HFFc6 (cell line): ENCODE results near the gene LRRN2. TPM values are rescaled to one million over a fixed set of nuclear protein-coding genes. Genes with fewer than 3 reads are reported as not detected.
A peak's percentile ranks its signal among the peaks of the same experiment; 100 is the strongest.

ENCODE experiments used
- DNase-seq: peaks from one replicate; pipeline ENCODE4 v3.0.0-alpha.2; 2018
- H3K27ac Mint-ChIP-seq: 2 replicates; pipeline ENCODE4 v1.8.0; 2020; ENCODE audit warnings: mild to moderate bottlenecking, mixed read lengths
- H3K27me3 Mint-ChIP-seq: 2 replicates; pipeline ENCODE4 v1.8.0; 2021; ENCODE audit warnings: mild to moderate bottlenecking, moderate library complexity, mixed read lengths; ENCODE audit not compliant: insufficient read depth
- H3K36me3 Mint-ChIP-seq: 2 replicates; pipeline ENCODE4 v1.8.0; 2021; ENCODE audit warnings: low read depth, mixed read lengths
- H3K4me1 Mint-ChIP-seq: 2 replicates; pipeline ENCODE4 v1.8.0; 2020; ENCODE audit warnings: low read depth, mixed read lengths
- H3K4me3 Mint-ChIP-seq: 2 replicates; pipeline ENCODE4 v1.8.0; 2020; ENCODE audit warnings: mild to moderate bottlenecking, moderate library complexity, mixed read lengths
- H3K9me3 Mint-ChIP-seq: 2 replicates; pipeline ENCODE4 v1.8.0; 2020; ENCODE audit warnings: mild to moderate bottlenecking, mixed read lengths
- CTCF ChIP-seq: fragments of 200-600 bp; sonication (generic); IDR thresholded peaks from 2 replicates; pipeline ENCODE4 v1.5.0; 2021; ENCODE audit warnings: antibody characterized with exemption, mild to moderate bottlenecking
- total RNA-seq, 6 experiments: library from RNA; stranded (reverse); fragmentation: NEBNext Ultra II Directional; extraction: Animal tissue kit (Norgen Biotek cat#: 25700); gene quantifications; 2 replicates in 1 of 6; 3 replicates in 5 of 6; pipeline ENCODE4 v1.2.3, GENCODE V29; 2021

The LRRN2 gene
- total RNA-seq, 6 experiments from 2014 or later = not detected

GRCh38 chr1:204672482-204673121 lies 12.9 kb downstream of the LRRN2 start:
- H3K27ac Mint-ChIP-seq = no peak overlapping the region
- no peak for TF ChIP-seq CTCF
- no peaks in the 10 kb centered on the region for H3K9me3 Mint-ChIP-seq
- H3K4me3 Mint-ChIP-seq = no peak overlapping the region
- DNase-seq = no peak
- H3K36me3 Mint-ChIP-seq = no peaks in the 10 kb centered on the region
- H3K27me3 Mint-ChIP-seq = peaks cover 31% of the 10 kb centered on the region
- H3K4me1 Mint-ChIP-seq = no peaks in the 10 kb centered on the region

GRCh38 chr1:204672069-204672468 lies 13.5 kb downstream of the LRRN2 start:
- no peaks in the 10 kb centered on the region for H3K36me3 Mint-ChIP-seq
- no peak for DNase-seq
- H3K27ac Mint-ChIP-seq = no peak overlapping the region
- H3K9me3 Mint-ChIP-seq = no peaks in the 10 kb centered on the region
- peaks cover 32% of the 10 kb centered on the region for H3K27me3 Mint-ChIP-seq
- H3K4me1 Mint-ChIP-seq = no peaks in the 10 kb centered on the region
- no peak for TF ChIP-seq CTCF
- no peak overlapping the region for H3K4me3 Mint-ChIP-seq

- H3K27me3 Mint-ChIP-seq = peaks cover 24% of the 10 kb centered on the region
- no peaks in the 10 kb centered on the region for H3K4me1 Mint-ChIP-seq
- no peak overlapping the region for H3K27ac Mint-ChIP-seq
- no peak for TF ChIP-seq CTCF
- no peaks in the 10 kb centered on the region for H3K36me3 Mint-ChIP-seq
- H3K9me3 Mint-ChIP-seq = no peaks in the 10 kb centered on the region
- H3K4me3 Mint-ChIP-seq = no peak overlapping the region
- DNase-seq = peak; percentile 37
Observed at GRCh38 chr1:204670152-204670927, 15.2 kb downstream of the LRRN2 start.

GRCh38 chr1:204669579-204669978 lies 16.0 kb downstream of the LRRN2 start:
- no peak overlapping the region for H3K4me3 Mint-ChIP-seq
- H3K9me3 Mint-ChIP-seq = no peaks in the 10 kb centered on the region
- no peak for DNase-seq
- no peak overlapping the region for H3K27ac Mint-ChIP-seq
- H3K4me1 Mint-ChIP-seq = no peaks in the 10 kb centered on the region
- no peaks in the 10 kb centered on the region for H3K36me3 Mint-ChIP-seq
- no peak for TF ChIP-seq CTCF
- H3K27me3 Mint-ChIP-seq = peaks cover 24% of the 10 kb centered on the region

GRCh38 chr1:204664384-204664651 lies 21.2 kb downstream of the LRRN2 start:
- no peak for DNase-seq
- TF ChIP-seq CTCF = no peak
- H3K27me3 Mint-ChIP-seq = peaks cover 46% of the 10 kb centered on the region
- H3K36me3 Mint-ChIP-seq = no peaks in the 10 kb centered on the region
- no peaks in the 10 kb centered on the region for H3K9me3 Mint-ChIP-seq
- no peak overlapping the region for H3K27ac Mint-ChIP-seq
- H3K4me3 Mint-ChIP-seq = no peak overlapping the region
- H3K4me1 Mint-ChIP-seq = no peaks in the 10 kb centered on the region
